OCI-LY1 (cell line): ENCODE results near the gene AQP12B.

Experiments
- EZH2 ChIP-seq: fragments of 200-600 bp; sonication (generic), shearing (Covaris generic); IDR thresholded peaks from 2 replicates; pipeline ENCODE4 v1.8.0; 2017; ENCODE audit warnings: borderline replicate concordance, mixed run types, mild to moderate bottlenecking, antibody characterized with exemption, low read length, moderate library complexity, mixed read lengths
- TF ChIP-seq, protein P1 (sequence below): fragments of 200-600 bp; sonication (generic), shearing (Covaris generic); IDR thresholded peaks from 2 replicates; pipeline ENCODE4 v1.5.1; 2017; ENCODE audit warnings: mild to moderate bottlenecking, antibody characterized with exemption, low read length, moderate library complexity, mixed read lengths

DNA sequence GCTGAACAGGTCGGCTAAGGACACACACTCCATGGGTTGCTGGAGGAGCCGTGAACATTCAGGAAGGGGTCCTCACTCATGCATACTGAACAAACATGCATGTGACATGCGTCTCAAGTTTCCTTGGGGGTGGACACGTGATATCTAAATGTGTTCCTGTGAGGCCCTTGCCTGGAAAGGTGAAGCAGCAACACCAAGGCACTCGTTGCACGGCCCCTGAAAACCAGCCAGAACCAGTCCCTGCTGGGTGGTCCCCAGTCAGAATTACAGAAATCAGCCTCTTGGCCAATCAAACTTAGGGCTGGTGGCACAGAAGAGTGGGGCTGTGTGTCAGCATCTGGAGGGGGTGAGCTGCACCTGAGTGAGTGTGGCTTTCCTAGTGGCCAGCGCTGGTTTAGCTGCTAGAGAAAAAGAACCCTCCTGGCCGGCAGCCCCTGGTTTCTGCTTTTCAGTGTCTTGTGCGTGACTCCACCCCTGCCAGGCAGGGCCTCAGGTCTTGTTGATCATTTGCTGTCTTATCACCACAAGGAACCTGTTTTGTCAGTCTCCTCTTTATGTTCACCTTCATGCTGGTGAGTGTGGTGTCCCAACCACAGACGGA is 3.2 kb upstream of the AQP12B start:
- TF ChIP-seq, protein P1, sequence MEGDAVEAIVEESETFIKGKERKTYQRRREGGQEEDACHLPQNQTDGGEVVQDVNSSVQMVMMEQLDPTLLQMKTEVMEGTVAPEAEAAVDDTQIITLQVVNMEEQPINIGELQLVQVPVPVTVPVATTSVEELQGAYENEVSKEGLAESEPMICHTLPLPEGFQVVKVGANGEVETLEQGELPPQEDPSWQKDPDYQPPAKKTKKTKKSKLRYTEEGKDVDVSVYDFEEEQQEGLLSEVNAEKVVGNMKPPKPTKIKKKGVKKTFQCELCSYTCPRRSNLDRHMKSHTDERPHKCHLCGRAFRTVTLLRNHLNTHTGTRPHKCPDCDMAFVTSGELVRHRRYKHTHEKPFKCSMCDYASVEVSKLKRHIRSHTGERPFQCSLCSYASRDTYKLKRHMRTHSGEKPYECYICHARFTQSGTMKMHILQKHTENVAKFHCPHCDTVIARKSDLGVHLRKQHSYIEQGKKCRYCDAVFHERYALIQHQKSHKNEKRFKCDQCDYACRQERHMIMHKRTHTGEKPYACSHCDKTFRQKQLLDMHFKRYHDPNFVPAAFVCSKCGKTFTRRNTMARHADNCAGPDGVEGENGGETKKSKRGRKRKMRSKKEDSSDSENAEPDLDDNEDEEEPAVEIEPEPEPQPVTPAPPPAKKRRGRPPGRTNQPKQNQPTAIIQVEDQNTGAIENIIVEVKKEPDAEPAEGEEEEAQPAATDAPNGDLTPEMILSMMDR, result no peak
- no peak for TF ChIP-seq EZH2
